GM12878 (cell line): Measurements from ENCODE around the gene RHOF.

Experiments used
- CBX5 ChIP-seq: sonication (generic); IDR thresholded peaks from 2 replicates; pipeline ENCODE4 v1.6.1; 2016; ENCODE audit warnings: low read depth, moderate library complexity, mild to moderate bottlenecking, inconsistent platforms
- EP300 ChIP-seq, 2 experiments: fragments of 150-350 bp in 1 of 2; IDR thresholded peaks; 2 replicates each; pipeline ENCODE4 v1.6.1; 2011 to 2012; ENCODE audit warnings: low read depth in 2 of 2, low read length in 2 of 2, borderline replicate concordance in 1 of 2, improper control_type of control experiment in 1 of 2, inconsistent platforms in 1 of 2; ENCODE audit not compliant: control insufficient read depth in 1 of 2
- MEF2B ChIP-seq: fragments of 450-650 bp; IDR thresholded peaks from 2 replicates; pipeline ENCODE4 v1.6.1; 2018; ENCODE audit warnings: mild to moderate bottlenecking, moderate library complexity; ENCODE audit not compliant: partially characterized antibody, poor library complexity, severe bottlenecking
- POLR2AphosphoS2 ChIP-seq: IDR thresholded peaks from 2 replicates; pipeline ENCODE4 v1.6.1; 2011; ENCODE audit warnings: low read depth, mild to moderate bottlenecking, low read length, improper control_type of control experiment, moderate library complexity
- RELA ChIP-seq: fragments of 450-650 bp; IDR thresholded peaks from 2 replicates; pipeline ENCODE4 v1.8.0; 2014; ENCODE audit warnings: borderline replicate concordance; ENCODE audit not compliant: partially characterized antibody
- SMC3 ChIP-seq: IDR thresholded peaks from 2 replicates; pipeline ENCODE4 v1.6.1; 2011; ENCODE audit warnings: low read length, improper control_type of control experiment, borderline replicate concordance
- ZNF274 ChIP-seq: IDR thresholded peaks from one replicate; pipeline ENCODE4 v1.8.0; 2011; ENCODE audit not compliant: insufficient read length, insufficient read depth
- TF ChIP-seq, protein P1 (sequence below): IDR thresholded peaks from 2 replicates; pipeline ENCODE4 v1.6.1; 2012; ENCODE audit warnings: low read depth, low read length, improper control_type of control experiment

GRCh38 chr12:121773011-121773777, 20.3 kb downstream of the RHOF start:
- TF ChIP-seq ZNF274 (no peak), POLR2AphosphoS2 (no peak), SMC3 (peak; percentile 98), EP300 (IDR thresholded peaks at IDR 0.05; ENCODE audit: borderline replicate concordance in 1 of 2, control insufficient read depth in 1 of 2, low read depth in 2 of 2, low read length in 2 of 2) (no peak), CBX5 (no peak), MEF2B (no peak), RELA (no peak)
- TF ChIP-seq, protein P1, sequence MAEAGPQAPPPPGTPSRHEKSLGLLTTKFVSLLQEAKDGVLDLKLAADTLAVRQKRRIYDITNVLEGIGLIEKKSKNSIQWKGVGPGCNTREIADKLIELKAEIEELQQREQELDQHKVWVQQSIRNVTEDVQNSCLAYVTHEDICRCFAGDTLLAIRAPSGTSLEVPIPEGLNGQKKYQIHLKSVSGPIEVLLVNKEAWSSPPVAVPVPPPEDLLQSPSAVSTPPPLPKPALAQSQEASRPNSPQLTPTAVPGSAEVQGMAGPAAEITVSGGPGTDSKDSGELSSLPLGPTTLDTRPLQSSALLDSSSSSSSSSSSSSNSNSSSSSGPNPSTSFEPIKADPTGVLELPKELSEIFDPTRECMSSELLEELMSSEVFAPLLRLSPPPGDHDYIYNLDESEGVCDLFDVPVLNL, result no peak
